HG02588 (cell line): Measurements from ENCODE around the gene MCCC1.
"Not testable (repeated sequence)": the region's sequence is repeated elsewhere in the genome, so short reads cannot be mapped to it uniquely, and the experiment has no call there.

Source experiments
- ATAC-seq: cut with Tn5 transposase; IDR thresholded peaks from one replicate; pipeline ENCODE4 v1.9.1; 2021; ENCODE audit warnings: mild to moderate bottlenecking, moderate library complexity; ENCODE audit not compliant: unreplicated experiment

The MCCC1 gene

DNA sequence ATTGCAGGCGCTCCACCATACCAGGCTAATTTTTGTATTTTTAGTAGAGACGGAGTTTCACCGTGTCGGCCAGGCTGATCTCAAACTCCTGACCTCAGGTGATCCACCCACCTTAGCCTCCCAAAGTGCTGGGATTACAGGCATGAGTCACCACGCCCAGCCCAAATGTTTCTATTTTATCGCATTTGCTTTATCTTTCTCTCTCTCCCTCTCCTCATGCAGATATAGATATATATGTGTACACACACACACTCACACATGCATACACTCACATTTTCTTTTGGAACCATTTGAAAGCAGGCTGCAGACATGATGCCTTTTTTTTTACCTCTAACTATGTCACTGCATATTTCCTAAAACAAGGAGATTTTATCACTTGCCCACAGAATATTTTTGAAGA, 7.3 kb upstream of the MCCC1 start:
- ATAC-seq = no peak

DNA sequence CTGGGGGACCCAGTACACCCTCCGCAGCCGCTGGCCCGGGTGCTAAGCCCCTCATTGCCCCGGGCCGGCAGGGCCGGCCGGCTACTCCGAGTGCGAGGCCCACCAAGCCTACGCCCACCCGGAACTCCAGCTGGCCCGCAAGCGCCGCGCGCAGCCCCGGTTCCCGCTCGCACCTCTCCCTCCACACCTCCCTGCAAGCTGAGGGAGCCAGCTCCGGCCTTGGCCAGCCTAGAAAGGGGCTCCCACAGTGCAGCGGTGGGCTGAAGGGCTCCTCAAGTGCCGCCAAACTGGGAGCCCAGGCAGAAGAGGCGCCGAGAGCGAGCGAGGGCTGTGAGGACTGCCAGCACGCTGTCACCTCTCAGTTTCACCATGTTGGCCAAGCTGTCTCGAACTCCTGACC, 4.7 kb upstream of the MCCC1 start:
- ATAC-seq = not testable (repeated sequence)

DNA sequence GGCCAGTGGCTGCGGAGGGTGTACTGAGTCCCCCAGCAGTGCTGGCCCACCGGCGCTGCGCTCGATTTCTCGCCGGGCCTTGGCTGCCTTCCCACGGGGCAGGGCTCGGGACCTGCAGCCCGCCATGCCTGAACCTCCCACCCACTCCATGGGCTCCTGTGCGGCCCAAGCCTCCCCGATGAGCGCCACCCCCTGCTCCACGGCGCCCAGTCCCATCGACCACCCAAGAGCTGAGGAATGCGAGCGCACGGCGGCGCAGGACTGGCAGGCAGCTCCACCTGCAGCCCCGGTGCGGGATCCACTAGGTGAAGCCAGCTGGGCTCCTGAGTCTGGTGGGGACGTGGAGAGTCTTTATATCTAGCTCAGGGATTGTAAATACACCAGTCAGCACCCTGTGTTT, 1.7 kb upstream of the MCCC1 start:
- ATAC-seq = not testable (repeated sequence)

DNA sequence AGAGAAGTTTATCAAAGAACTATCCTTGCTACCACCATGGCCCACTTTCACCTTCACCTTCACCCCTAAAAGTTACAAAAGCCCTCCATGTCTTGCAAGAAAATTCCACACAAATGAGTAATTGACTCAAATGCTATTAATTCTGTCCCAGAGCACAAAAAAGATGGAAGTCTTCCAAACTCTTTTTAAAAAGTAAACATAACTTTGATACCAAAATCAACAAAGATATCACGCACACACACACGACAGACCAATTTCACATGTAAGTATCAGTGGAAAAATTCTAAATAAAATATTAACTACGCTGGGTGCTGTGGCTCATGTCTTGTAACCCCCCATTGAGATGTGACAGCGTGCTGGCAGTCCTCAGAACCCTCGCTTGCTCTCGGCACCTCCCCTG, 1.1 kb upstream of the MCCC1 start:
- ATAC-seq = no peak

DNA sequence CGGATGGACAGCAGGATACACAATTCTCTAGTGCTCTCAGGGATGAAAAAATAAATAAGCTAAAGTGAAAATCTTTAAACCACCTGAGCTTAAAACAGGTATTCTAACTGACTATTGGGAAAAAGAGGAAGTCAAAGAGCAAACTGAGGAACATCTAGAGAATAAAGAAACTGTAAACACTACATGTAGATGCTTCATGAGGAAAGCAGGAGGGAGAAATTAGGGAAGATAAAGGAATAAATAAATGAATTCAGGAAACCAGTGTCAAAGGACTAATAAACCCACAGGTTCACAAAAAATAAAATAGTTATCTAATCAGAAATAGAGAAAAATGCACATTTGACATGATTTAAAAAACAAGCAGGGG, 525 bp upstream of the MCCC1 start:
- ATAC-seq = no peak

DNA sequence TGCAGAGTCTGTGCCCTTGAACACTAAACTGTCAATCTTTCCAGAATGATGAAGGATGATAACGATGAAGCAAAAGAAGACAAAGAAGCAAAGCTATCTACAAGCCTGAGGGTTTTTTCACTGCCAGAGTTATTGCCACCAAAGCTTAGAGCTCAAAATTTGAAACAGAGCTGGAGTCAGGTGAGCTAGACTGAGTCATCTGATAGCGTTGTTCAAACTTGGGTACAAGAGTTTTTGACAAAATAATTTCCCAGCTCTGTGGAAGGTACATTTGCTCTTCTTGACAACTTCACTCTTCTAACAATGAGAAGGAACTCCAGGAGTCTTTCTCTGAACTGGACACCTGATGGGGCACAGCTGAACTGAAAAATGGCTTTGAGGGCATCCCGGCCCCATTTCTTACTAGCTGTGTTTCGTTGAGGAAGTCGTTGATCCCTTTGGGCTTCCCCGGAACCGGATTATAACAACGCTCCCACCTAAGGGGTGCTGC, 715 bp downstream of the MCCC1 start:
- ATAC-seq = no peak

DNA sequence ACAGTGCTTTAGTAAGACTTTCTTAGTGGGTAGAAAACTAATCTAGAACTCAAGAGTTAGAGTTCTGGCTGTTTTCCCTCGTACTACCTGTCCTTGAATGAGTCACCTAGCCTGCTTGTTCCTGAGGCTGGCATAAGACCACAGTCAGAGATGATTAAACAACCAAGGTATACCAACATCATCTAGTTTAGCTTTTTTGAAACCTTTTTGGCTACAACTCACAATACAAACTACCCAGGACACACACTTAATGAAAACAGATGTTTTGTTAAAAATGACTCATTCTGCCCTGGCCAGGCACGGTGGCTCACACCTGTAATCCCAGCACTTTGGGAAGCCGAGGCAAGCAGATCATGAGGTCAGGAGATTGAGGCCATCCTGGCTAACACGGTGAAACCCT, 4.6 kb downstream of the MCCC1 start:
- no peak for ATAC-seq

DNA sequence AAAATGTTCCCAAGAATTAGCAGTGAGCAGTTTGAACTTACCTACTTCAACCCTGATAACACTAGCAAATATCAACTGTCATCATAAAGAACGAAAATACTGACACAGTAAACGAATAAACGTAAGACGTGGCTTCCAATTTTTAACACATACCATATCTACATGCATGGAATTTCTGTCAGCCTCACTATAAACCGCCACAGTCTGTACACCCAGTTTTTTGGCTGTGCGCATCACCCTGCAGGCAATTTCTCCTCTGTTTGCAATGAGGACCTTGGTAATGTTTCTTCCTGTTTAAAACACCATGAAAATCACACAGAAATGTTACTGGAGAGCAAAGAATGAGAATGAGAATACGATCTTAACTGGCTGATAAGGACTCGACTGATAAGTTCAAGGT, 7.0 kb downstream of the MCCC1 start:
- ATAC-seq = no peak

DNA sequence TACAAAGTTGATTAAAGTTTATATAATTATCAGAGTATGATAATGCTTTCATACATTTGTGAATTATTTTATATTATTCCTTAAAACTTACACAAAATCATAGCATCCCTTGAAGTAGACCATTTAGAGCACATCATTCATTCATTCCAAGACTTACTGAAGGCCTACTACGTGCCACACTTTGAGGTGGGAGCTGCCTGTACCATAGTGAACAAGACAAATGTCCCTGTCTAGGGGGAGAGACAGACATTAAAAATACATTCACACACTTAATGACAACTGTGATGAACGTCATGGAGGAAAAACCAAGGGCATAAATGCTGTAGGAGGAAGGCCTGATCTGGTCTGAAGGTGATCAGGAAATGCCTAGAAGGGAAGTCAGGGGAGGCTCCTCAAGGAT, 12.1 kb downstream of the MCCC1 start:
- ATAC-seq = no peak

DNA sequence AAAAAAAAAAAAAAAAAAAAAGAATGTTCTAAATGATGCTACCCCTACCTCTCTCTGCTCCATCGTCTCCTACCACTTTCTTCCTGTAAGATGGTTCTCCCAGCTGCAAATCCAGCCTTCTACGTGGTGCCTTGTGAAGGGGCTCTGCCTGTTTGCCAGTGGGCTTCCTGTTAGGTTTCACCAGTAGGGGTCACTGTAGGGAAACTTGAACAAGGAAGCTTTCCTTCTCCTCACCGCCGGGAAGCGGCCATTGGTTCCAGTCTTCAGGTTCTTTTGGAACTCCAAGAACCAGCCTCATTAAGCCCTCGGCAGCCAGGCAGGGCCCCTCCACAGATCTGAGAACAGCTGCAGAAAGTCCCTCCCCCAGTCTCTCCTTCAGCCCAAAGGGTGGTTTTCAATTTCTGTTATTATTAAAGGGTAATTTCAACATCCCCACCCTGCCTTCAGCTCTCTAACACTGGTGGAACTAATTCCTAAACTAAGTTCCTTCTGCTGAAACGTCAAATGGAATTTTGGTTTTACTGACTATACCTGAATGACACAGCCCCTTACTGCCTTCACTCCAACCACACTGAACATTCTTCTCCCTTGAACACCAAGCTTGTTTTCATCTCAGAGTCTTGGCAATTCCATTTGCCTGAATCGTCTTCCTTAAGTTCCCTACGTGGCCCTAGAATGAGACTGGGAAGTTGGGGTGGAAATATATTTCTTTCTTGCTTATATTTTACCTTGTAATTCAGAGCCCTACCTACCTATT, 13.5 kb downstream of the MCCC1 start:
- no peak for ATAC-seq

DNA sequence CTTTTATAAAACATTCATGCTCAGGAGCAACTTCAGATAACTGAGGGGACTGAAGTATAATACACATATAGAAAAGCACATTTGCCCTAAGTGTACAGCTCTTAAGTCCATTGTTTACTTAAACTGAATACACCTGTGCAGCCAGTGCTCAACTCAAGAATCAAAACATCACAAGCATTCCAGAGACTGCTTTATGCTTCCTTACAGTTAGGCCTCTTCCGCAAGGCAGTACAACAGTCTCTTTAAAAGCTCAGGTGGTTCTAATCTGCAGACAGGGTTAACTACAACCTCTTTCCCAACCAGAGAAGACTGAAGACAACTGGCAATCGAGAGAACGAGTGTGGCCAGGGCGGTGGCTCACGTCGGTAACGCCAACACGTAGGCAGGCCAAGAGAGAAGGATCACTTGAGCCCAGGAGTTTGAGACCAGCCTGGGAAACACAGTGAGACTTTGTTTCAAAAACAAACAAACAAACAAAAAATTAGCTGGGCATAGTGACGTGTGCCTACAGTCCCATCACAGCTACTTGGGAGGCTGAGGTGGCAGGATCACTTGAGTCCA, 16.9 kb downstream of the MCCC1 start:
- ATAC-seq = no peak

DNA sequence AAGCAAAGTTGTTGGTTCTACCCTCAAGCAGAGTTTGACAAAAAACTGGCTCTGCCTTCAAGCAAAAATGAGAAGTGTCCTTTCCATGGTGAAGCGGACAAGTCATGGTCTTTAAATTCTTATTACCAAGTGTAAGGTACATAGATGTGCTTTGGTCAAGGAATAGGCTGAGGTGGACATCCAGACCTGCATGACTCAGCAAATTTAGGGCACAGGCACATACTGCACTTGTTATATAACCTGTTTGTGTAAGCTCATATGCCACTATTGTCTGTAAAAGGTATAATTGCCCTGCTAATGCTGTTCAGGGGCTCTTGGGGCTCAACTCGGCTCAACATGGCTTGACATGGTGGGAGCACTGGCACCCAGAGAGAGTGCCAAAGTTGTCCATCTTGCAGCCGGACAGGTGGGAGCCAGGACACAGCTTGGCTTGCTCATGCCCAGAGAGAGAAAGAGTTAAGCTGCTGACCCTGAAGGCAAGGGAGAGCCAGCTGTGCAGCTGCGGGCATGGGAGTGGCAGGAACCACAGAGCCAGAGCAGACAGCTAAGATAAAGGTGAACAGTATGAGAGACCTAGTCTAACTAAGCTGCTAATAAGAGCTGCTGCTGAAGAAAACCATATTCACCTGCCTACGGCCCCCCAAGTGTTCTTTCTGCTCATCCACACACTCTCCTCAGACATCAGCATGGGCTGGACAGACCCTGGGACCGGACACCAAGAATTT, 17.7 kb downstream of the MCCC1 start:
- no peak for ATAC-seq

DNA sequence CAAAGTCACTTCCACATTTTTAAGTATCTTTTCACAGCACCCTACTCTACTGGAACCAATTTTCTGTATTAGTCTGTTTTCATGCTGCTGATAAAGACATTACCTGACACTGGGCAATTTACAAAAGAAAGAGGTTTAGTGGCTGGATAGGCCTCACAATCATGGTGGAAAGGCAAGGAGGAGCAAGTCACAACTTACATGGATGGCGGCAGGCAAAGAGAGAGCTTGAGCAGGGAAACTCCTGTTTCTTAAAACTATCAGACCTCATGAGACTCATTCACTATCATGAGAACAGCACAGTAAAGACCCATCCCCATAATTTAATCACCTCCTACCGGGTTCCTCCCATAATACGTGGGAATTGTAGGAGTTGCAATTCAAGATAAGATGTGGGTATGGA, 18.7 kb downstream of the MCCC1 start:
- no peak for ATAC-seq

DNA sequence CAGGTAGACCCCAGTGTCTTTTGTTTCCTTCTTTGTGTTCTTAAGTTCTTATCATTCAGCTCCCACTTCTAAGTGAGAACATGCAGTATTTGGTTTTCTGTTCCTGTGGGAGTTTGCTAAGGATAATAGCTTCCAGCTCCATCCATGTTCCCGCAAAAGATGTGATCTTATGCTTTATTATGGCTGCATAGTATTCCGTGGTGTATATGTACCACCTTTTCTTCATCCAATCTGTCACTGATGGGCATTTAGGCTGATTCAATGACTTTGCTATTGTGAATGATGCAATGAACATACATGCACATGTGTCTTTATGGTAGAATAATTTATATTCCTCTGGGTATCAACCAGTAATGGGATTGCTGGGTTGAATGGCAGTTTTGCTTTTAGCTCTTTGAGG, 24.4 kb downstream of the MCCC1 start:
- no peak for ATAC-seq

DNA sequence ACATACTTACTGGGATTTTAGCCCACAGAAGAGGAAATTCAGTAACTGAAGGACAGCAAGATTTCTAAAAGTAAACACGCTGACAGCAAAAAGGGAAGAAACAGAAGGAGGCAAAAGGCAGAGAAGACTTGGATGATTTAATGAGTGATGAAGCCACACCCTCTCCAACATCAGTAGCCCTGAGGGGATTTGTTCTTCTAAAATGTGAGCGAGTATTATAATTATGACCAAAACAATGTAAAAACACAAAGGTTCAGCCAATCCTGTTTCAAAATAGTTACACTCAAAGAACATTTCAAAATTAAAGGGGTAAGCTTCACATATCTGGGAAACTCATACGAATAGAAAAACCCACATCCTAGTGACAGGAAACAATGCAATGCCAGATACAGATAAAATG, 25.0 kb downstream of the MCCC1 start:
- ATAC-seq = no peak

DNA sequence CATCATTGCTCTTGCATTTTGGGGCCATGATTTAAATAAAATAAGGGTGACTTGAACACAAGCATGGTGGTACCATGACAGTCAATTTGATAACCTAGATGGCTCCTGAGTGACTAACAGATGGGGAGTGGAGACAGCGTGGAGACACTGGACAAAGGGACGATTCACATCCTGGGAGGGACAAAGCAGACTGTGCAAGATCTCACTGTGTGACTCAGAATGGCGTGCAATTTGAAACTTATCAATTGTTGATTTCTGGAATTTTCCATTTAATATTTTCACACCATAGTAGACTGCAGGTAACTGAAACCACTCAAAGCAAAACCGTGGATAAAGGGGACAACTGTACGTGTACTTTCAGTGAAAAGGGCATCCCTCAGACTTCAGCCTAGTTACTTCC, 25.5 kb downstream of the MCCC1 start:
- ATAC-seq = no peak

DNA sequence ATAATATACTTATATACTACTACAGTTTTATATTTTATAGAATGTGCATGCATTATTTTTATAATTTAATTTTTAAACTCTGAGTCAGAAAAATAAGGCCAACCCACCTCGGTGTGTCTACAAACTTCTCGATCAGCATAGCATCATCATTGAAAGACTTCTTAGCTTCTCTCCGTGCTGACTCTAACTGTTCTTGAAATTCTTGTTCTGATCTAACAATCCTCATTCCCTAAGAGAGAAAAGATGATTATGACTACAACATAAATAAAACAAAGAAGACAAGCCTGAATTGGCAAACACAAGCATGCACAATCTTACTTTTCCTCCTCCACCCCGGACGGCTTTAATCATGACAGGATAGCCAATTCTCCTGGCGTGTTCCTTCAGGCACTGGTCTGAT, 28.4 kb downstream of the MCCC1 start:
- ATAC-seq = no peak

DNA sequence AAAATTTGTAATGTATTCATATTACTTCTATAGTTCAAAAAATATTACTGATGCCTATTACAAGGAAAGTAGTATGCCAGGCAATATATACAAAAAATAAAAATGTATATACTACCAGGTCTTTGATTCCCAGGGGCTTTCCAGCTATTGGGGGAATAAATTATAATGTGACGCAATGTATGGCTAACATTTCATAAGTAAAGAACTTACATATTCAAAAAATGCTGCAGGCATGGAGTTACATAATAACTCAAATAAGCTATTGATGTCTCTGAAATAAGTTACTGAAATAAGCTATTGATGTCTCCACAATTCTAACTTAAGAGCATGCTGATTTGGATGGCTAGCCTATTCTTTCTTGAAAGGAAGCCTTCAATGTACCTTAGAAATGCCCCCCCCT, 30.2 kb downstream of the MCCC1 start:
- no peak for ATAC-seq

DNA sequence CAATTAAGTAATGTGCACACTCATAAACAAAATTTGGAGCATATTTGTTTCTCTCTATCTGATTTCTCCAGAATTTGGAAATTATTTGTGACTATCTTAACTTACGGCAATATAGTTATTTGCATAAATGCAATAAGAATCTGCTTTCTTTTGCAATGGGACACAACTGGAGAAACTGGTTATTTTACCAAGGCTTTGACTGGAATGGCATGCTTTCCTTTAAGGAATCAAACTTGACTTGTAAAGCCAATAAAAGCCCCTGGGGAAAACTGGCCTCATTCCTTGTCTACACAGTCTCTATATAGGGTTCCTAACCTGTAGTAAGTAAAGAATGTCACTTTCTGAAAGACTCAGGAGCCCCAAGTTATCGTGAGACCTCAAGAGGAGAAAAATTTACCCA, 32.4 kb downstream of the MCCC1 start:
- ATAC-seq = not testable (repeated sequence)

DNA sequence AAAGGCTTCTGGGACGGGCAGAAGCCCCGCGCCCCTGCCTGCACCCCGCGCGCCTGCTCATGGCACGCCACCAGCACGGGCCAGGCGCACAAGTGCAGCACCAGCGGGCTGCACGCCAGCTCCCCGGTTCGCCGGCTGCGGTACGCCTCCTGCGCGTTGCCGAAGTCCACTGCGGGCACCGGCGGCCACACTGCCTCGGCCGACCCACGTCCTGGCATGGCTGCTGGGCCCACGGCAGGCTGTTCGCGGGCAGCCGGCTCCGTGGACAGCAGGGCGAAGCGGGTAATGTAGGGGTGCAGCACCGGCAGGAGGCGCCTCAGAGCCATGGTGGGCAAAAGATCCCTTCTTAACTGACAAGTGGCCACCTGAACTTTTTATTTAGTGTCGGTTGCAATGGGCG, 34.8 kb downstream of the MCCC1 start:
- no peak for ATAC-seq

DNA sequence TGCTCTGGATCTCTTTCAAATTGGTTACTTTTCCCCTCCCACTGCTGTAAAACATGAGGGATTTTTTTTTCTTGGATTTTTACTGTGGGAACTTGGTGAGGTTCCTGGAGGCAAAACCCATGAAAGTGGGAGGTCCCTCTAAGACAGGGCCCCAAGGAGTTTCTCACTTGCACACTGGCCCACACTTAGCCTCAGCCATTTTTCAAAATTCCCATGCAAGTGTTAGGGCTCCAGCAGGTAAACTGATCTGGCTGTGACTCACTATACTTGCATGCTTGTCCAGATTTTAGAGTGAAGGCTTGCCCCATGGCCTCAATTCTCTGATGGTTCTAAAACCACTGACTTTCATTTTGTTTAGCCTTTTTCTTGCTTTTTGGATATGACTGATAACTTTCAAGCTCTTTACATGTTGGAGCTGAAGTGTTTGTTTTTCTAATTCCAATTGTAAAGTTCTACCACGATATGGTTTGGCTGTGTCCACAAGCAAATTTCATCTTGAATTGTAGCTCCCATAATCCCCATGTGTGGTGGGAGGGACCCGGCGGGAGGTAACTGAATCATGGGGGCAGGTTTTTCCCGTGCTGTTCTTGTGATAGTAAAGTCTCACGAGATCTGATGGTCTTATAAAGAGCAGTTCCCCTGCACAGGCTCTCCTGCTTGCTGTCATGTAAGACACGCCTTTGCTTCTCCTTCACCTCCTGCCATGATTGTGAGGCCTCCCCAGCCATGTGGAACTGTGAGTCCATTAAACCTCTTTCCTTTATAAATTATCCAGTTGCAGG, 37.7 kb downstream of the MCCC1 start:
- no peak for ATAC-seq
